C1 segment of cervical spinal cord (tissue), 14 donors: ENCODE measurements around the gene TOLLIP.
A peak's percentile ranks its signal among the peaks of the same experiment; 100 is the strongest.
"Not testable (repeated sequence)": the region's sequence is repeated elsewhere in the genome, so short reads cannot be mapped to it uniquely, and the experiment has no call there.

Experiments
- DNase-seq, 14 donors: peaks; one replicate each; lab custom pipeline; 2025; lab: John Stamatoyannopoulos, UW

TOLLIP gene

DNA sequence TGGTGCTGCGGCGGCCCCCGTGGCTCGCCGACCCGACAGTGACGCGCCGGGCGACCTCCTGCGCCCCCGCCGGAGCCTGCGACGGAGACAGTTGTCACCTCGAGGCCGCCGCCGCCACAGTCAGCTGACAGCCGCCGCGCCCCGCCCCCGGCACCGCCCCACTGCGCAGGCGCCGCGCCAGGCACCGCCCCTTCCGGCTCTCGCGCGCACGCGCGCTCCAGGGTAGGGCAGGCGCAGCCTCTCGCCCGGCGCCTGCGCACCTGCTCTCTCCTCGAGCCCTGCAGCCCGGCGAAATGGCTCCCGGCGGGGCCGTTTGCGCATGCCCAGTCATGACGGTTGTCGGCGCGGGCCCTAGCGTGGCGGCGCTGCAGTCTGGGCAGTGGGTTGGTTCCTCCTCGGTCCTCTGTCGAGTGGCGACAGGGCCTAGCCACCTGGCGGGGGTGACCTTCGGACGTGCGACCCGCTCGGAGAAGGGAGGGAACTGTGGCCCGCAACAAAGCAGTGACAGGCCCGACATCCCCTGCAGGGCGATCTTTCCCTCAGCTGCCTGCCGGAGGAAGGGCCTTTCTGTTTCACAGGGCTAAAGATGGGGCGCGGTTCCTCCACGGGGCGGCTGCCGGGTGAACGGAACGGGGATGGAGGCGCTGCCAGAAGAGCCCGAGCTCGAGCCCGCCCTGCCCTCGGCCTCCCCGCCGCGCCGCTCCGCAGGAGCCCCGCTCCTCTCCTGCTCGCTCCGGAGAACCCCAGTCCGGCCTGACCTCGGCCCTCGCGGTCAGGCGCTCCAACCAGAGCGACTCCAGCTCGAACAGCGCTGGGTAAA lies at the start of gene TOLLIP:
TOLLIP (minus strand) TSS at position 135 of the 820 bp plus-strand sequence; CDS start at position 1, 134 bp downstream.
- peak; percentile 76 to 99 (median 94) for DNase-seq

DNA sequence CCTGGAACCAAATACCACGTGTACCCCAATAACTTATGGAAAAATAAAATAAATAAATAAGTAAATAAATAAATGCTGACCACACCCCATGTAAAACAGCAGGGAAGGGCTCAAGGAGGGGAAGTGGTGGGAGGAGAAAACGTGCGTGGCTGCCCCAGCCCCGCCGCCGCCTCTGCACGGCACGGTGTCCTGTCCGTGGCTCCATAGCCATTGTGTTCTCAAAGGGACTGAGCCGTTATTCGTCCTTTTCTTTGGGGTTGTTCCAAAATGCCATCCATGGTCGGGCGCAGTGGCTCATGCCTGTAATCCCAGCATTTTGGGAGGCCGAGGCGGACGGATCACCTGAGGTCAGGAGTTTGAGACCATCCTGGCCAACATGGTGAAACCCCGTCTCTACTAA lies 49.5 kb upstream of the TOLLIP start:
- DNase-seq: not testable (repeated sequence)

DNA sequence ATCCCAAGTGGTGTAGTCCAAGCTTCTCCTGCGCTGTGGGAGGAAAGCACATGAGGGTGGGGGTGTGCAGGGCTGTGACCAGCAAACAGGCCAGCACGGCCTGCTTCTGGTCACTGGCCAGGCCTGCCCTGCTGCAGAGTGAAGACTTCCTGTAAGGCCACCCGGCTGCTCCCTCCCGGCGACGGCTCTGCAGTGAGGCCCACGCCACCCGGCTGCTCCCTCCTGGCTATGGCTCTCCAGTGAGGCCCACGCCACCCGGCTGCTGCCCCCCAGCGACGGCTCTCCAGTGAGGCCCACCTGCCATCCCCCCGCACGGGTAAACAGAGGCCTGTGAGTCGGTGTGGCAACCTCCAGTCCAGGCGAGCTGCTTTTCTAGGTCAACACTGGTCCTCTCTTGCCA lies 48.9 kb upstream of the TOLLIP start:
- DNase-seq: no peak

DNA sequence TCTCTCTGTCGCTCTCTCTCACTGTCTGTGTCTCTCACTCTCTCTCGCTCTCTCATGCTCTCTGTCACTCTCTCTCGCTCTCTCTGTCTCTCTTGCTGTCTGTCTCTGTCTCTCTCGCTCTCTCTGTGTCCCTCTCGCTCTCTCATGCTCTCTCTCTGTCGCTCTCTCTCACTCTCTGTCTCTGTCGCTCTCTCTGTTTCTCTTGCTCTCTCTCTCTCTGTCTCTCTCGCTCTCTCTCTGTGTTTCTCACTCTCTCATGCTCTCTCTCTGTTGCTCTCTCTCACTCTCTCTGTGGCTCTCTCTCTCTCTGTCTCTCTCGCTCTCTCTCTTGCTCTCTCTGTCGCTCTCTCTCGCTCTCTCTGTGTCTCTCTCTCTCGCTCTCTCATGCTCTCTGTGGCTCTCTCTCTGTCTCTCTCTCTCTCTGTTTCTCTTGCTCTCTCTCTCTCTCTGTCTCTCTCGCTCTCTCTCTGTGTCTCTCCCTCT lies 47.1 kb upstream of the TOLLIP start:
- no peak for DNase-seq

DNA sequence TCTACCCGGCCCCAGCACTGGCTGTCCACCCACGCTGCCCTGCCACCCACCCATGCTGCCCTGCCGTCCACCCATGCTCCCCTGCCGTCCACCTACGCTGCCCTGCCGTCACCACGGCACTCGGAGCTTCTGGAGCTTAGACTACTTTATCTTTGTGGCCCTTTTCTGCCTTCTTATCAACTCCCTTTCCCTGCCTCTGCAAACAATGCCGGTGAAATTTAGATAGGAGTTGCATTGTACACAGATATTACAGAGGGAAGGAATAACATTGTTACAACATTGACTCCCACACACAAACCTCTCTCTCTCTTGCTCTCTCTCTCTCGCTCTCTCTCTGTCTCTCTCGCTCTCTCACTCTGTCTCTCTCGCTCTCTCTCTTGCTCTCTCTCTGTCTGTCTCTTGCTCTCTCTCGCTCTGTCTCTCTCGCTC lies 46.6 kb upstream of the TOLLIP start:
- no peak for DNase-seq

DNA sequence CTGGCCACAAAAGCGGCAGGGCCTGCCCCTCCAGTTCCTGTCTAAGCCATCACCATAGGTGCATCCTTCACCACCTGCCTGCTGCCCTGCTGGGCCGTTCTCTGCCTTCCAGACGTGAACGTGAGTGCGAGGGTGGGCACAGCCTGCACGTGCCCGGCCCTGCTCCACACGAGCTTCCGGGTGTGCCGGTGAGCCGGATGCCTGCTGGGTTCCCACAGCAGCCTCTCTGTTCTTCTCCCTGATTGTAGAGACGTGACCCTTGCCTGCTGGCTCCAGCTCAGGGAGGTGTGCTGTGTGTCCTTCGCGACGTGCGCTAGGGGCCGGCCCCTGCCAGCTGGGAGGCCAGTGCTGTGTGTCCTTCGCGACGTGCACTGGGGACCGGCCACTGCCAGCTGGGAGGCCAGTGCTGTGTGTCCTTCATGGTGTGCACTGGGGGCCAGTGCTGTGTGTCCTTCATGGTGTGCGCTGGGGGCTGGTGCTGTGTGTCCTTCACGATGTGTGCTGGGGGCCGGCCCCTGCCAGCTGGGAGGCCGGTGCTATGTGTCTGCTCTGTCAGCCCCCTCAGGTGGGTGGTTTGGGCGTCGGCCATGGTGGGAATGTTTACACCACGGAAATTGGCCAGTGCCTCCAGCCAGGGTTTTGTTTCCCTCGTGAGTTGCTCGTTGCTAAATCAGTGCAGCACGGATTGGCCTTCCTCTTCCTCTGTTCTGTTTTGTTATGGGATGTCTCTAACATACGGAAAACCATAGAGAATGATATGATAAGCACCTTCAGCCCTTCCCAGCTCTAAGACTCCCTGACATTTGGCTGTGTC lies 44.9 kb upstream of the TOLLIP start:
- DNase-seq: no peak

DNA sequence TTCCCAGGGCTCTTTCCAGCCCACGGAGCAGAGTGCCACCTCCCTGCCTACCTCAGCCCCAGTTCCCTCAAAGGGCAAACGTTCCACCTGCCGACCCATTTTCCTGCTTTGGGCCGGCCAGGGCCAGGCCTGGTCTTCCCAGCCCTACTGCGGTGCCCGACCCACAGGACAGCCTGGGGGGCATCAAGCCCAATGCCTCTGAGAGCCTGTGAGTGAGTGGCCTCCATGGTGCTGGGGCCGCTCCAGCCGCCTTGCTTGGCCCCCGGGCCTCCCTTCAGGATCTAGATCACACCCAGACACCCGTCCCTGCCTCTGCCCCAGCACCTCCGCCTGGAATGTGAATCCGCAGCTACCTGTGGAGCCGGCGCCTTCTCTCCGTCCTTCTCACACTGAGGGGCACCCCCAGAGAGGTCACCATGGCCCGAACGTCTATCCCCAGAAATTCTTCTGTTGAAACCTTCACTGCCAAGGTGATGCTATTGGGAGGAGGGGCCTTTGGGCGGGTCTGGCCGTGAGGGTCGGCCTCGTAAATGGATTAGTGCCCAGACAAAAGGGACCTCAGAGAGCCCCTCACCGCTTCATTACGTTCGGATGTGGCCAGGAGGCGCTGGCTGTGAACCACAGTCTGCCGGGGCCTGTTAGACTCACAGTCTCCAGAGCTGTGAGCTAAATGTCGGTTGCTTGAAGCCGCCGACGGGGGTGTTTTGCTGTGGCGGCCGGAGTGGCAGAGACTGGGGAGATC lies 44.1 kb upstream of the TOLLIP start:
- DNase-seq: no peak

DNA sequence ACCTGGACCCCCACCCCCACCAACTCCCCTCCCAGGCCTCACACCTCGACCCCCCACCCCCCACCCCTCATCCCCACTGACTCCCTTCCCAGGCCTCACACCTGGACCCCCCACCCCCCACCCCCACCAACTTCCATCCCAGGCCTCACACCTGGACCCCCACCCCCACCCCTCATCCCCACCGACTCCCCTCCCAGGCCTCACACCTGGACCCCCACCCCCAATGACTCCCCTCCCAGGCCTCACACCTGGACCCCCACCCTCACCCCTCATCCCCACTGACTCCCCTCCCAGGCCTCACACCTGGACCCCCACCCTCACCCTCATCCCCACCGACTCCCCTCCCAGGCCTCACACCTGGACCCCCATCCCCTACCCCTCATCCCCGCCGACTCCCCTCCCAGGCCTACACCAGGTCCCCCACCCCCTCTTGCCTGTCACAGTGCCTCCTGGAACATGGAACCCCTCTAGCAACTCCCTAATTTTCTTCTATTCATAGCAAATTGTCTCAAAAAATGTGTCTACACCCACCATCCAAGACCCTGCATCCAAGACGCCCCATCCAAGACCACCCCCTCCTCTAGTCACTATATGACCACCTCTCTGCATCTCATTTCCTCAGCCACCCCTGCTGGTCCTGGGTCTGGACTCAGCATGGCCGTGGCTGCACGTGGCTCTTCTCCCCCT lies 43.4 kb upstream of the TOLLIP start:
- no peak for DNase-seq

DNA sequence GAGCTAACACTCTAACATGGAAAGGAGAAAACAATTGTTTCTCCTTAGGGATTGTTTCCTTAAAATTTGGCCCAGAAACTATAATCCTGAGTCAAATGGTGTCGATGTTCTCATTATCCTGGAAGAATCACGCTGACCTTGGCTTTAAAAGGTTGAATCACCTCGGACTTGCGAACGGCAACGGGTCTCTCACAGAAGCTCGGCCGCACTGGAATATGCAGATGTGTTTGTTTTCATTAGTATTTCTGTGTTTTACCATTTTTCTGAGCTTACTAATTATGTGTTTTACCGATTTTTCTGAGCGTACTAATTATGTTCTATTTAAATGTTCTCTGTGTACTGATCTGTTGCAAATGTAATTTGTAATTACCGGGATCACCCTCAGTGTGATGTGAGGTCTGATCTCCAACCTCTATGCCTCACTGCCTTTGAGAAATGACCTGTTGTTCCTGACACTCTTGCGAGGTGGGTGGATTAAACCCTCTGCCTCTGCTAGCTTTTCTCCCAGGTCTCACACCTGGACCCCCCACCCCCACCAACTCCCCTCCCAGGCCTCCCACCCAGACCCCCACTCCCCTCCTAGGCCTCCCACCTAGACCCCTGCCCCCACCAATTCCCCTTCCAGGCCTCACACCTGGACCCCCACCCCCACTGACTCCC lies 42.0 kb upstream of the TOLLIP start:
- no peak for DNase-seq

DNA sequence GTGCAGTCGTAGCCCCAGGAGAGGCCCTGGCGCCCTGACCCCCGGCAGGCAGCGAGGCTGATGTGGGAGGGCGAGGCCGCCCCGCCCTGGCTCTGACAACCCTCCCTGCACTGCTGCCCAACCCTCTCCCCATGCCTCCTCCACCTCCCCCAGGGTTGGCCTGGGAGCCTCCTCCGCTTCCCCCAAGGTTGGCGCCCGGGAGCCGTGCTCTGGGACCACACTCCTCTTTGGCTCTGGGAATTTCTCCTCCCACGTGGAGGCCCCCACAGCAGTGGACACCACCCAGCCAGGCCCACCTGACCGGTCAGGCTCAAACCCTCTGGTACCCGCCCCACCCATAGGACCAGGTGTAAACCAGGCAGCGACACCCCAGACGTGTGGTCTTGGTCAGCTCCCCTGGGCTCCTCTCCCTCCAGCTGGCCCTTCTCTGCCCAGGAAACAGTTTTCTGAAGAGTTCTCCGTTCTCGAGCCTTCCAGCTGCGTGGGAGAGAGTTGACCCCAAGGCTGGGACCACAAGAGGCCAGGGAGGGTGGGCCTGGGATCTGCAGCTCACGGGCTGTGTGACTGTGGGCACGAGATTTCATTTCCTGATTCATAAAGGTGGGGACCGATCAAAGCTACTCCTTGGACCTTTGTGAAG lies 40.8 kb upstream of the TOLLIP start:
- DNase-seq: no peak

DNA sequence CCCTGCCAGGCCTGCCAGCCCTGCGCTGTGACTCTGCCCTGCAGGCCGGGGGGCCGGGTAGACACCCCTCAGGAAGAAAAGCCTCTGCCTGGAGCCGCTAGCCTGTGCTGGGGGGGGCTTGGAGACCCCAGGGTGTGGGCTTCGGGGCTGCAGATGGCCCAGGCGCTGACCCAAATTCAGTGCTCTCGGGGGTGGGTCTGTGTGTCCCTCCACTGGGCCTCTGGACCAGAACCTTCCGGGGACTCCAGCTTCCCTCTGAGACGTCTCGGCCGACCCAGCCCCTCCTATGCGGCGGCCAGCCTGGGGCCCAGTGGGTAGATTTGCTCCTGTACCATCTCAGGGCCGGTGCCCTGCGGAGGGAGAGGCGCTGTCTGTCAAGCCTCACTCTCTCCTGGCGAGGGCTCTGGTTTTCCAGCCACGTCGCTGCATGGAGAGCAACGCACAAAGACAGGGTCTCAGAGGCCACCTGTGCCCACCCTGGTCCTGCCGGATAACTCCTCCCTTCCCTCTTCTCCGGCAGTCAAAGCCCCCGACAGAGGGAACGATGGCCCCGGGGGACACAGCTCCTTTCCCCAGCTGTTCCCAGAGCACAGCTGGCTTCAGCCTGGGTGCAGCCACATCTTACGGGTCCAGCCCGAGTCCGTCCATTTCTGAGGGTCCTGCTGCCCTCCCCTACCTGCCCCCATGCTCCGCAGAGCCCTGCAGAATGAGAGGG lies 40.1 kb upstream of the TOLLIP start:
- DNase-seq: no peak

DNA sequence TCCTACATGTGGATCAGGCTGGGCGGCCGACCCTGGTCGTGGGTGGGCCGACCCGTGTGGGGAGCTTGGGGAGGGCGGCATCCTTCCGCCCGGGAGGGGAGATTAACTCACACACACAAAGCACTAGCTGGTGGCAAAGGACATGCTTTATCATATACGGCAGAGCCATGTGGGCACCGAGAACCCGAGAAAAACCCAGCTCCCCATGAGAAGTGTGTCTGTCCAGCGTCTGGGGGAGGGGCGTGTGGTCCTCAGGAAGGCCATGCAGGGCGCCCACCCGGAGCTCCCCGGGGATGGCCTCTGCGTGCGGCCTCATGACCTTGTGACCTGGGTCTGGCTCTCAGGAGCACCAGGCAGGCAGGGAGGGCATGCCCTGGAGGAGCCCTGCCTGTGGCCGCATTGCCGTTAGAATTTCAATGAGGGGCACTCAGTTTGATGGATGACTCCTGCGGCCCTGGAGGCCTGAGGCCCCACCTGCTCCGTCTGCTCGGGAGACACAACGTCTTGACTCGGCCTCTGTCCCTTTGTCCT lies 39.4 kb upstream of the TOLLIP start:
- DNase-seq: no peak

DNA sequence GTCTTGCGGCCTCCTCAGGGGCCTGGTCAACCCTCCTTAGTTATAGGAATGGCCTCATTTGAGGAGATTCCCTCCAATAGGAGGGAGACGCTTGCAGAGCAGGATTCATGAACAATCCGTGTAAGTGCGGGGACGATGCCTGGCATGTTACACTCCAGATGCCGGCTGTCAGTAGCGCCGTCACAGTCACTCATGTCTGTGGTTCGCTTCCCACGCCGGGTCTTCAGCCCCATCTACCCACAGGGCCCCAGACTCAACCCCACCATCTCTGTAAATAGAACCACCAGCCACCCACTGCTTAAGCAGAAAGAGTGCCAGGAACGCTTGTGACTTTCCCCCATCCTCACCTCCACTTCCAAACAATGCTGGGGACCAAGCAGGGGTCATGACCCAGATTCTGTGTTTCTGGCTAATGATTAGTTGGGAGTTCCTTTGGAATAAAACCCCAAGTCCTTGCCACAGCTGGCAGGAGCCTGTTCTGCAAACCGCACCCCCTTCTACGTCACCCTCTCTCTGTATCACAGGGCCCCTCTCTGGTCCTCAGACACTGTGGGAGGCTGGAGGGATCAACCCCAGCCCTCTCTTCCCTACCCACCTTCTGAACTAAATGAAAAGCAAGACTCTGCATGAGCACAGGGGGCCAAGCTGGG lies 38.8 kb upstream of the TOLLIP start:
- no peak for DNase-seq

DNA sequence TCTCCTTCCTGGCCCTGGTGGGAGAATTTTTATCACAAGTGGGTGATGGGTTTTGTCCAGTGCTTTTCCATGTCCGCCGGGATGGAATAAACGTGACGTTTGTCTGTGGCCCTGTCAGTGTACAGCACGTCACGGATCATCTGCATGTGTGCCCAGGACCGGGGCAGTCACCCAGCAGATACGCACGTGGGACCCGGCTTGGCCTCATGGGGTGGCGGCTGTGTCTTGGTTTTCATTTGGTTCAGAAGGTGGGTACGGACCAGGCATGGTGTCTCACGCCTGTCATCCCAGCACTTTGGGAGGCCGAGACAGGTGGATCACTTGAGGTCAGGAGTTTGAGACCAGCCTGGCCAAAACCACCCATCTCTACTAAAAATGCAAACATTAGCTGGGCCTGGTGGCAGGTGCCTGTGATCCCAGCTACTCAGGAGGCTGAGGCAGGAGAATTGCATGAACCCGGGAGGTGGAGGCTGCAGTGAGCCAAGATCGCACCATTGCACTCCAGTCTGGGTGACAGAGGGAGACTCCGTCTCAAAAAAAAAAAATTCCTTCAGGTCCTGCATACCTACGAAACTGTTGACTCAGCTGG lies 38.1 kb upstream of the TOLLIP start:
- not testable (repeated sequence) for DNase-seq

DNA sequence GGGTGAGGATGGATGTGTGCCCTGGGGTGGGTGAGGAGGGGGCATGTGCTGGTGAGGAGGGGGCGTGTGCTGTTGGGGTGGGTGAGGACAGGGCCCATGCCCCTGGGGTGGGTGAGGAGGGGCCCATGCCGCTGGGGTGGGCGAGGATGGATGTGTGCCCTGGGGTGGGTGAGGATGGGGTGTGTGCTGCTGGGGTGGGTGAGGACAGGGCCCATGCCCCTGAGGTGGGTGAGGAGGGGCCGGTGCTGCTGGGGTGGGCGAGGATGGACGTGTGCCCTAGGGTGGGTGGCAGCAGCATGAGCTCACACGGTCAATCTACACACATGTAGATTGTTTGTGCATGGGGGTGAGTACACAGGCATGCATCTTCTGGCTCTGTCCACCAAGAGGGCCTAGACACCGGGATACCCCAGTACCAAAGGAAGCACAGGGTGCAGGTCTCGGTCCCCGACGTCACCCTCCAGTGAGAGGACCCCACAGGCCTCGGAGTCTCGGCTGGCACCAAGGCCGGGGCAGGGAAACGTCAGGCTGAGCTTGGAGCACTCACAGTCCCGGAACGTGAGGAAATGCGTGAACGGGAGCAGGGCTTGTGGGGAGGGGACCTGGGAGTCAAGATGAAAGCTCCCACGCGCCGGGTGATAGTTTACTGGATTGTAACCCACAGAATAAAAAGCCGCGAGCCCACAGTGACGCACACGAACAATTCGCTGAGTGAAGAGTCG lies 37.4 kb upstream of the TOLLIP start:
- DNase-seq: no peak

DNA sequence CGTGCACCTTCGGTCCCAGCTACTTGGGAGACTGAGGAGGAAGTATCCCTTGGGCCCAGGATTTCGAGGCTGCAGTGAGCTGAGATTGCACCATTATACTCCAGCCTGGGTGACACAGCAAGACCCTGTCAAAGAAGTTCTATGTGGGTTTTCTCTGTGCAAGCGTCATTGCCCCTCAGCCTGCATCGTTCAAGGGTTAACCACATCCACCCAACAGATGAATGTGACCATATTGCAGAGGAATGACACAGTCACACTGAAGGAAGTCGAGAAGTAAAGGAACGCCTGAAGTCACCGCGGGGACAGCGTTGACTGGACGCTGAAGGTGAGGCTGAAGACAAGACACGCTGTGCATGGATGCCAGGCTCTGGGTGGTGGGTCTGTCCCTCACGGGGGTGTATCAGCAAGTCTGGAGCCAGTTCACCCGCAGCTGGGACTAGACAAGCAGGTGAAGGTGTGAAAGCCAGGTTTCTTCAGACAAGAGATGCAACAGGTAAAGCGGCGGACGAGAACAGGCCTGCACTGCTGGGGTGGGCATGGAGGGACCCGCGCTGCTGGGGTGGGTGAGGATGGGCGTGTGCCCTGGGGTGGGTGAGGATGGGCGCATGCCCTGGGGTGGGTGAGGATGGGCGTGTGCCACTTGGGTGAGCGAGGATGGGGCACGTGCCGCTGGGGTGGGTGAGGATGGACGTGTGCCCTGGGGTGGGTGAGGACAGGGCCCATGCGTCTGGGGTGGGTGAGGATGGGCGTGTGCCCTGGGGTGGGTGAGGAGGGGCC lies 36.5 kb upstream of the TOLLIP start:
- no peak for DNase-seq

DNA sequence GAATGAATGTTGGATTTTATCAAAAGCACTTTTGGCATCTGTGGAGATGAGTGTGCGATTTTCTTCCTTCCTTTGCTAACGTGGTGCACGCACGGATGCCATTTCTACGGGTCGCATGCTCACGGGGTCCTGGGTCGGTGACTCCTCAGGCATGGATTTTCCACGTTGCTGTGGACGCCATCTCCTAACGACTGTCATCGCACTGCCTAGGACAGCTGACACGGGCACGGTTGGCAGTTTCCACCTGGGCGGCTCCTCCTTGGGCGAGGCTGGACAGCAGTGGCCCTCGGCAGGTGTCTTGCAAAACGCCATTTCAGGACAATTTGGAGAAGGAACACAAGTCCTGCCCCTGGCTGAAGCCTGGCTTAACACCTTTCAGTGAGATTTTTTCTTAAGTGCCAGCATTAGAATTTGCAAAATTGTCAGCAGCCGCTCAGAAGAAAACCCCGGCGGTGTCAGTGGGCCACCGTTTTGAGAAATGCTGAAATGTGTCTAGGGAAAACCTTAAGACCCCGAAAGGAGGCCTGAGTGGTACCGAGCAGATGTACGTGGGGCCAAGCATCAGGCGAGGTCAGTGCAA lies 34.7 kb upstream of the TOLLIP start:
- no peak for DNase-seq
